Neural progenitor cell (in vitro differentiated cells): Measurements from ENCODE around the gene PDCD2L. TPM values are rescaled to one million over a fixed set of nuclear protein-coding genes. Genes with fewer than 3 reads are reported as not detected.
"Not testable (repeated sequence)": the region's sequence is repeated elsewhere in the genome, so short reads cannot be mapped to it uniquely, and the experiment has no call there.

Experiments used
- DNase-seq: peaks from one replicate; pipeline ENCODE4 v3.0.0-alpha.2; 2016; ENCODE audit warnings: low spot score
- H2AFZ ChIP-seq: fragments of 200-600 bp; sonication (generic); replicated peaks from 2 replicates; pipeline ENCODE4 v1.6.1; 2016; ENCODE audit warnings: antibody characterized with exemption
- H3F3A ChIP-seq: fragments of 200-600 bp; sonication (generic); 2 replicates; pipeline ENCODE4 v1.6.1; 2016; ENCODE audit warnings: antibody characterized with exemption, low read depth
- H3K27ac ChIP-seq: fragments of 200-600 bp; sonication (generic); 2 replicates; pipeline ENCODE4 v1.5.1; 2016; ENCODE audit warnings: mild to moderate bottlenecking
- H3K27me3 ChIP-seq: fragments of 200-600 bp; sonication (generic); 2 replicates; pipeline ENCODE4 v1.6.1; 2016; ENCODE audit warnings: mild to moderate bottlenecking, moderate library complexity
- H3K36me3 ChIP-seq: fragments of 200-600 bp; sonication (generic); 2 replicates; pipeline ENCODE4 v1.5.1; 2016
- H3K4me1 ChIP-seq: fragments of 200-600 bp; sonication (generic); 2 replicates; pipeline ENCODE4 v1.6.1; 2016; ENCODE audit warnings: mixed run types
- H3K4me2 ChIP-seq: fragments of 200-600 bp; sonication (generic); 2 replicates; pipeline ENCODE4 v1.6.1; 2016
- H3K4me3 ChIP-seq: fragments of 200-600 bp; sonication (generic); 2 replicates; pipeline ENCODE4 v1.5.1; 2016
- H3K79me2 ChIP-seq: fragments of 200-600 bp; sonication (generic); 2 replicates; pipeline ENCODE4 v1.6.1; 2016; ENCODE audit warnings: low read depth
- H3K9ac ChIP-seq: fragments of 200-600 bp; sonication (generic); 2 replicates; pipeline ENCODE4 v1.6.1; 2016
- H3K9me3 ChIP-seq: fragments of 200-600 bp; sonication (generic); 2 replicates; pipeline ENCODE4 v1.5.1; 2016; ENCODE audit warnings: low read depth
- H4K20me1 ChIP-seq: fragments of 200-600 bp; sonication (generic); 2 replicates; pipeline ENCODE4 v1.6.1; 2016; ENCODE audit warnings: low read depth
- H3K27ac Mint-ChIP-seq: 3 replicates; pipeline ENCODE4 v1.8.0; 2021; ENCODE audit warnings: mixed read lengths
- H3K27me3 Mint-ChIP-seq: 2 replicates; pipeline ENCODE4 v1.8.0; 2022; ENCODE audit warnings: low read depth, mild to moderate bottlenecking, inconsistent platforms, moderate library complexity, mixed read lengths; ENCODE audit not compliant: insufficient read depth
- H3K36me3 Mint-ChIP-seq: 3 replicates; pipeline ENCODE4 v1.8.0; 2021; ENCODE audit warnings: mixed read lengths
- H3K4me1 Mint-ChIP-seq: 3 replicates; pipeline ENCODE4 v1.8.0; 2021; ENCODE audit warnings: mixed read lengths
- H3K4me3 Mint-ChIP-seq: 3 replicates; pipeline ENCODE4 v1.8.0; 2021; ENCODE audit warnings: mild to moderate bottlenecking, moderate library complexity, mixed read lengths
- H3K9me3 Mint-ChIP-seq: 3 replicates; pipeline ENCODE4 v1.8.0; 2020; ENCODE audit warnings: mixed read lengths
- EZH2 ChIP-seq: fragments of 200-600 bp; sonication (generic); IDR thresholded peaks from 2 replicates; pipeline ENCODE4 v1.6.1; 2017; ENCODE audit warnings: antibody characterized with exemption, mild to moderate bottlenecking, moderate library complexity
- EZH2phosphoT487 ChIP-seq: fragments of 200-600 bp; sonication (generic); IDR thresholded peaks from 2 replicates; pipeline ENCODE4 v1.6.1; 2017; ENCODE audit warnings: antibody characterized with exemption
- total RNA-seq: library from RNA; depleted of rRNA; stranded (reverse); fragments of >200 nt; gene quantifications from 2 replicates; pipeline ENCODE4 v1.2.3, GENCODE V29; 2015; ENCODE audit warnings: low replicate concordance
- TF ChIP-seq, protein P1 (sequence below): fragments of 200-600 bp; sonication (generic); IDR thresholded peaks from 2 replicates; pipeline ENCODE4 v1.5.1; 2017; ENCODE audit warnings: antibody characterized with exemption, mild to moderate bottlenecking

PDCD2L gene
- total RNA-seq, 1 donor from 2014 or later, result 15.2 TPM

DNA sequence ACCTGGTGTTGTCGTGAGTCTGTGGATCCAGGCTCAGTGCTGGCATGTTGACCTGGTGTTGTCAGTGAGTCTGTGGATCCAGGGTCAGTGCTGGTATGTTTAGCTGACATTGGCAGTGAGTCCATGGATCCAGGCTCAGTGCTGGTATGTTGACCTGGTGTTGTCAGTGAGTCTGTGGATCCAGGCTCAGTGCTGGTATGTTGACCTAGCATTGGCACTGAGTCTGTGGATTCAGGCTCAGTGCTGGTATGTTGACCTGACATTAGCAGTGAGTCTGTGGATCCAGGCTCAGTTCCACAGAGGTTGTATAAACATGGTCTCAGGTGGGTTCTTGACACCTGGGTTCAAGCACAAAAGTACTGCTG is 16.8 kb upstream of the PDCD2L start:
- no peak overlapping the region for H3K4me2 ChIP-seq
- Mint-ChIP-seq H3K4me1 (no peaks in the 10 kb centered on the region), H3K27ac (no peak overlapping the region), H3K9me3 (no peaks in the 10 kb centered on the region), H3K27me3 (peaks cover 2% of the 10 kb centered on the region), H3K4me3 (no peak overlapping the region), H3K36me3 (peaks cover 45% of the 10 kb centered on the region)
- no peaks in the 10 kb centered on the region for H3K79me2 ChIP-seq
- no peaks in the 10 kb centered on the region for H3K27me3 ChIP-seq
- no peak overlapping the region for H2AFZ ChIP-seq
- H4K20me1 ChIP-seq, result no peaks in the 10 kb centered on the region
- H3K36me3 ChIP-seq, result no peaks in the 10 kb centered on the region
- no peak for DNase-seq
- no peak overlapping the region for H3K4me3 ChIP-seq
- H3F3A ChIP-seq, result no peaks in the 10 kb centered on the region
- TF ChIP-seq EZH2, result no peak
- TF ChIP-seq EZH2phosphoT487, result no peak
- TF ChIP-seq, protein P1, sequence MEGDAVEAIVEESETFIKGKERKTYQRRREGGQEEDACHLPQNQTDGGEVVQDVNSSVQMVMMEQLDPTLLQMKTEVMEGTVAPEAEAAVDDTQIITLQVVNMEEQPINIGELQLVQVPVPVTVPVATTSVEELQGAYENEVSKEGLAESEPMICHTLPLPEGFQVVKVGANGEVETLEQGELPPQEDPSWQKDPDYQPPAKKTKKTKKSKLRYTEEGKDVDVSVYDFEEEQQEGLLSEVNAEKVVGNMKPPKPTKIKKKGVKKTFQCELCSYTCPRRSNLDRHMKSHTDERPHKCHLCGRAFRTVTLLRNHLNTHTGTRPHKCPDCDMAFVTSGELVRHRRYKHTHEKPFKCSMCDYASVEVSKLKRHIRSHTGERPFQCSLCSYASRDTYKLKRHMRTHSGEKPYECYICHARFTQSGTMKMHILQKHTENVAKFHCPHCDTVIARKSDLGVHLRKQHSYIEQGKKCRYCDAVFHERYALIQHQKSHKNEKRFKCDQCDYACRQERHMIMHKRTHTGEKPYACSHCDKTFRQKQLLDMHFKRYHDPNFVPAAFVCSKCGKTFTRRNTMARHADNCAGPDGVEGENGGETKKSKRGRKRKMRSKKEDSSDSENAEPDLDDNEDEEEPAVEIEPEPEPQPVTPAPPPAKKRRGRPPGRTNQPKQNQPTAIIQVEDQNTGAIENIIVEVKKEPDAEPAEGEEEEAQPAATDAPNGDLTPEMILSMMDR, result no peak
- no peaks in the 10 kb centered on the region for H3K4me1 ChIP-seq
- H3K27ac ChIP-seq, result no peak overlapping the region
- H3K9ac ChIP-seq, result no peak overlapping the region
- H3K9me3 ChIP-seq, result no peaks in the 10 kb centered on the region

GRCh38 chr19:34388745-34389144 is 15.5 kb upstream of the PDCD2L start:
- not testable (repeated sequence) for H3K4me1 ChIP-seq, H3K36me3 ChIP-seq, H3K27ac ChIP-seq, H3K4me2 ChIP-seq, H3K9ac ChIP-seq, H3K4me1 Mint-ChIP-seq, H3K9me3 ChIP-seq, H3K27ac Mint-ChIP-seq, H3K4me3 ChIP-seq, H3K27me3 ChIP-seq, H3K27me3 Mint-ChIP-seq, H2AFZ ChIP-seq, H3K4me3 Mint-ChIP-seq, H3K79me2 ChIP-seq, H4K20me1 ChIP-seq, DNase-seq, H3K9me3 Mint-ChIP-seq, H3F3A ChIP-seq
- peaks cover 32% of the 10 kb centered on the region for H3K36me3 Mint-ChIP-seq

- Mint-ChIP-seq H3K9me3 (no peaks in the 10 kb centered on the region), H3K4me3 (no peak overlapping the region), H3K36me3 (peaks cover 11% of the 10 kb centered on the region), H3K4me1 (no peaks in the 10 kb centered on the region), H3K27ac (no peak overlapping the region), H3K27me3 (no peaks in the 10 kb centered on the region)
- Histone ChIP-seq H4K20me1 (no peaks in the 10 kb centered on the region), H3K4me1 (no peaks in the 10 kb centered on the region), H3K4me3 (no peak overlapping the region), H3F3A (no peaks in the 10 kb centered on the region), H3K79me2 (no peaks in the 10 kb centered on the region), H3K4me2 (no peak overlapping the region), H3K36me3 (no peaks in the 10 kb centered on the region), H2AFZ (no peak overlapping the region), H3K27me3 (no peaks in the 10 kb centered on the region), H3K9me3 (no peaks in the 10 kb centered on the region), H3K9ac (no peak overlapping the region), H3K27ac (no peak overlapping the region)
- no peak for DNase-seq
- TF ChIP-seq EZH2 (no peak), EZH2phosphoT487 (no peak)
- TF ChIP-seq, protein P1, result no peak
Observed at GRCh38 chr19:34391813-34392212, 12.4 kb upstream of the PDCD2L start.

GRCh38 chr19:34393031-34393430 is 11.2 kb upstream of the PDCD2L start:
- H3K27me3 Mint-ChIP-seq, result no peaks in the 10 kb centered on the region
- H3K9ac ChIP-seq, result no peak overlapping the region
- TF ChIP-seq EZH2 (no peak), EZH2phosphoT487 (no peak)
- TF ChIP-seq, protein P1, result no peak
- H3K4me2 ChIP-seq, result no peak overlapping the region
- H3K4me3 Mint-ChIP-seq, result no peak overlapping the region
- H3K27me3 ChIP-seq, result no peaks in the 10 kb centered on the region
- peaks cover 16% of the 10 kb centered on the region for H3K36me3 Mint-ChIP-seq
- H2AFZ ChIP-seq, result no peak overlapping the region
- no peaks in the 10 kb centered on the region for H4K20me1 ChIP-seq
- H3K9me3 ChIP-seq, result no peaks in the 10 kb centered on the region
- H3K27ac ChIP-seq, result no peak overlapping the region
- no peaks in the 10 kb centered on the region for H3F3A ChIP-seq
- no peaks in the 10 kb centered on the region for H3K4me1 Mint-ChIP-seq
- no peaks in the 10 kb centered on the region for H3K79me2 ChIP-seq
- no peaks in the 10 kb centered on the region for H3K9me3 Mint-ChIP-seq
- no peak for DNase-seq
- no peak overlapping the region for H3K27ac Mint-ChIP-seq
- H3K4me1 ChIP-seq, result no peaks in the 10 kb centered on the region
- no peaks in the 10 kb centered on the region for H3K36me3 ChIP-seq
- H3K4me3 ChIP-seq, result no peak overlapping the region
